Occipital lobe (tissue), 2 donors: Measurements from ENCODE around the gene DBNL. TPM values are rescaled to one million over a fixed set of nuclear protein-coding genes. Genes with fewer than 3 reads are reported as not detected.

ENCODE experiments used
- DNase-seq: peaks from one replicate; lab custom pipeline; 2025; lab: John Stamatoyannopoulos, UW
- total RNA-seq: library from RNA; depleted of rRNA; stranded (reverse); fragments of >200 nt; gene quantifications from one replicate; pipeline ENCODE4 v1.2.3, GENCODE V29; 2014

The DBNL gene
- total RNA-seq, 1 donor from 2014 or later = 52.3 TPM

DNA sequence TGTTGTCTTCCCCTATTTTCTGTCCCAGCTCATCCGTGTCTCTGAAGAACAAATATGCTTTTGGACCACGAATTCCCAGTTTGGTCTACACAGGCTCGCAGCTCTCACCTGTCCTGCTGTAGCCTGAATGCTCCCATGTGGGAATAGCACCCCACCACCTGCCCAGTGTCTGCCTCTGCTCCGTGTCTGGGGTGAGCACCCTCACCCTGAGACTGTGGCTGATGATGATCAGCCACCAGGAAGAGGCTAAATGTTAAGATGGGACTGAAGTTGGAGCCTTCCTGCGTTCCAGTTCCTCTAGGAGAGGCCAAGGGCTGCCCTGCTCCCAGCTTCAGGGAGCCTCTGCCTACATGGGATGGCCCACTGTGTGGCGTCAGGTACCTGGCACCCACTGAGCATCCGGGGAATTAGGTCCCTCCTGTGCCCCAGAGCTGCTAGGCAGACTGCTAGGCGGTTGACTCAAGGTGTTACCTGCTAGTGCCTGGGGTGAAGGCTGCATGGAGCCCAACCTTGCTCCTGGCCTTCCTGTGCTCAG lies 17.2 kb downstream of the DBNL start:
- DNase-seq = no peak

DNA sequence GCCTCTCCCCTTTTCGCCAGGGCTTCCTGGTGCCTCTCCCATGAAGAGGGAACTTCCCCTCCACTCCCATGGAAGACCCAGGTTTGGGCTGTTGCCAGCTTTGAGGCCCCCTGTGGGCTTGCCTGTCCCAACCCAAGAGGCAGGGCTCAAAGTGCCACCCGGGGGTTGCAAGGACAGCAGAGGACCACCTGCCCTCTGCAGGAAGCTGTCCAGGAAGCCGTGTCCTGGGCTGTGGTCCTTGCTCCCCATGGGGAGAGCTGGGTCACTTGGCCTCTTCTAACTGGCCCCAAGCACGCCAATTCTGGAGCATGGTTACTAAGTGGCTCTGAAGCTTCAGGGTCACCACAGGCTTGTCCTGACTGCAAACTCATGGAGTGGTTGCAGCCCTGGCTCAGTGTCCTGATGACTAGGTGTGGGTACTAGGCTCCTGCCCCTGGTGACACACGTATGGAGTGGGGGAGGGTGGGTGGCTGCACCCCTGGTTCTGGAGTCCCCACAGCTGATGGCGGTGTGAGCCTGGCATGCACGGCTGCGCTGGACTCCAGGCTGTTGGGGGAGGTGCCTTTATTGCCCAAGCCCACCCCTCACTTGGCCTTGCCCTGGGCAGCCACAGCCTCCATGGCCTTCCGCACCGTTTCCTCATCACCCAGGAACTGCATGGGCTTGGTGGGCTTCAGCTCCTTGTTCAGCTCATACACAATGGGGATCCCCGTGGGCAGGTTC lies 17.8 kb downstream of the DBNL start:
- no peak for DNase-seq

DNA sequence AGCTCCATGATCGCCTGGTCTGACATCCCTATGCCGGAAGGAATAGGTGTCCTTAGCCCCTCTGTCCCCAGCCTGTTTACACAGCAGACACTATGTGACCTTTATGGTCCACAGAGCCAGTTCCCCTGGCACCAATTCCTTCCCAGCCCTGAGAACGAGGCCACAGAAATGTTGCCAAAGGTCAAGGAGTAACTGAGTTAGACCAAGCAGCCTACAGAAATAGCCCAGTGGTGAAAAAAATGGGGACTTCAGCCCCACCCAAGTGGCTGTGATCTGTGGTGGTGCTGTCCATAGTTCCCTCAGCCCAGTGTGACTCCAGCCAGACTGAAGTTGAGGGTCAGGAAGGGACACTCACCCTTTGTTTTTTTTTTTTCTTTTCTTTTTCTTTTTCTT lies 18.4 kb downstream of the DBNL start:
- DNase-seq = no peak

DNA sequence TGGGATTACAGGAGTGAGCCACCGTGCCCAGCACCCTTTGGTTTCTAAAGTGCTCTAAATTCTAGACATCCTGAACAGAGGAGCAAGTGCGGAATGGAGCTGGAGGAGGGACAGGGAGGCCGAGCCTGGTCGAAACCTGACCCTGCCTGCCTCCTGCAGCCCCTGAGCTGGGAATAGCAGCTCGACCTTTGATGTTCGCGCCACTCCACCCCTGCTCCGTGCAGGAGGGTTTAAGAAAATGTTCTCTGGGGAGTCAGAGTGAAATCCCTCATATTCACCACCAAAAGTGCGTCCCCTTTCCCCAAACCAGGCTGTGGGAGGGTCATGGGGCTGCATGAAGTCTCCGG lies 19.0 kb downstream of the DBNL start:
- DNase-seq = no peak

DNA sequence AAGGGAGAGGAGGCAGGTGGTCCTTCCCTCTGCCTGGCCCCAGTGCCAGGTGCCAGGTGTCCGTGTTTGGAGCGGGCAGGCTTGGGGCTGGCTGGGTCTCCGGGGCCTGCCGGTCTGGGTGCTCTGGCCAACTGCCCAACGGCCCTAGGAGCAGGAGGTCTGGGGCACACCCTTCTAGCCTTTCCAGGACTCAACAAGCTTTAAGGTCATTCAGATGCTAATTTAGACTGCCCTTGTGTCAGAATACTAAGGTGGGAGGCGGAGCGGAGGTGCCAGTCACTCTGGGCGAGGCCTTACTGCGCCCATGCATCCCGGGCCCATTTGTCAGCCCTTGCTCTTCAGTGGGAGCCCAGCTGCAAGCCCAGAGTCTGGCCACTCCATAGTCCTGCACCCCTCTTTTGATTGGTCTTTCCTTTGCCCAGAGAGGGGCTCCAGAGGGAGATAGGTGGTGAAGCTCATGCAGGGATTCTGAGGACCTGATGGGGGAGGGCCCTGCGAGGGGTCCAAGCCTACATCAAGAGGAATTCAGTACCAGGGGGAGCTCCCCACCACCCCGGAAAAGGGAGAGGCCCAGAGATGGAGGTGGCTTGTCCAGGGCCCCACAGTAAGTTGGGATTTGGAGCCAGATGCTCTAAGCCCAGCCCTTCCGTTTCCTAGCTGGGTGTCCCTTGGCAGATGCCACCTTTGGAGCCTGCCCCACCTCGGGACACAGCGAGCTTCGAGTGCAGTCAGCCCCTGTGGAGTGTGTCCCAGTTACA lies 19.6 kb downstream of the DBNL start:
- no peak for DNase-seq

DNA sequence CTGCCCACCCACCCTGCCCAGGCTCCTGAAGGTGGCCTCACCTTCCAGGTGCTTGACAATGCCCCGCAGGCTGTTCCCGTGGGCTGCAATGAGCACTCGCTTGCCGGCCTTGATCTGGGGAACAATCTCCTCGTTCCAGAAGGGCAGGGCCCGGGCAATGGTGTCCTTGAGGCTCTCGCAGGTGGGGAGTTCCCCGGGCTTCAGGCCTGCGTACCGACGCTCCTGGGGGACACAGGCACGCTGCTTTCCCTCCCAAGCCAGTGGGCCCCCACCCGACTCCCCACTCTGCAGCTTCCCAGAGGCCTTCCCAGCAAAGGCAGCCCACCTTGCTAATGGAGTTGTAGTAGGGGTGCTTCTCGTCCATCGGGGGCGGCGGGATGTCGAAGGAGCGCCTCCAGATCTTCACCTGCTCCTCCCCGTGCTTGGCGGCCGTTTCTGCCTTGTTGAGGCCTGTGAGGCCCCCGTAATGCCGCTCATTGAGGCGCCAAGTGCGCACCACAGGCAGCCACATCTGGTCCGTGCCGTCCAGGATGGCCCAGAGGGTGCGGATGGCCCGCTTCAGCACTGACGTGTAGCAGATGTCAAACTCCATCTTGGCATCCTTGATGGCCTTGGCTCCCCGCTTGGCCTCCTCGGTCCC lies 20.4 kb downstream of the DBNL start:
- DNase-seq = no peak

DNA sequence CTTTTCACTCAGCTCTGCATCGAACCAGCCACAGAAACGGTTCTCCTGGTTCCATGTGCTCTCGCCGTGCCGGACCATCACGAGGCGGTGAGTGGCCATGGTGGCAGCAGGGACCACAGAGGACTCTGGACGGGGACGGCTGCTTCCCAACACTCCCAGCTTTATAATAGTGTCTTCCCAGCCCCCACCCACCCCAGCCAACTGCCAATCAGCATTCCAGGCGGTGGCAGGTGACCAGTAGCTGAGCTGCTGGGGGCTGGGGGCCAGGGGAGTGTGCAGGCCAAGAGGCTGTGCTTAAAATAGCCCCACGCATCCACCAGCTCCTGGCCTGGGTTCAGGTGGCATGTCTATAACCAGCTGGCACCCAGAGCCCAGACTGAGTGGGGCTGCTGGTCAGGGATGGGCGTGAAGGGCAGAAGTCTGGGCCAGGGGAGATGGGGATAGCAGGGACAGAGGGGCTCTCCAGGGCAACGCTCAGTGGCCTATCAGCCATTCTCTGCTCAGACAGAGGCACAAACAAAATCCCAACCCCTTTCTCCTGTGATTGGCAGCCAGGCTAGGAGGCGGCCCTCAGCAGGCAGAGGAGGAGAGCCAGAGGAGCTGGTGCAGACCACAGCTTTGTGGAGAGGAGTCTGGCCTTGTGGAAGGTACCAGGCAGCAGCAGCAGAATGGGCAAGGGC lies 21.1 kb downstream of the DBNL start, which contains the start of gene PGAM2:
PGAM2 (minus strand) TSS at position 137 of the 680 bp plus-strand sequence; CDS start at position 99, 38 bp downstream.
- no peak for DNase-seq

DNA sequence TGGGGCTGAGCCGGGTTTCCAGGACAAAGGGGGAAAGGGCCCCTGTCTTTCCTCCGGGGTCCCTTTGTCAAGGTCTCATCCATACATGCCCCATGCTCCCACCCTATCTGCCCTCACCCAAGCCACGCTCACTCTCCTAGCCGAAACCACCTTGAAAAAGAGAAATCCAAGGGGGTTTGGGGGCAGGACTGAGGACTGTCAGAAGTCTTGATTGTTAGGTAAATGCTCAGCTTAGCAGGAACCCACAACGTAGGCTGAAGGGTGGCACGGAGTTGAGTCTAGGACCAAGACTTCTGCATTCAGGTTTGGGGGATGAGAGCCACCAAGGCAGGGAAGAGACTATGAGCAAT lies 21.6 kb downstream of the DBNL start:
- DNase-seq = no peak

DNA sequence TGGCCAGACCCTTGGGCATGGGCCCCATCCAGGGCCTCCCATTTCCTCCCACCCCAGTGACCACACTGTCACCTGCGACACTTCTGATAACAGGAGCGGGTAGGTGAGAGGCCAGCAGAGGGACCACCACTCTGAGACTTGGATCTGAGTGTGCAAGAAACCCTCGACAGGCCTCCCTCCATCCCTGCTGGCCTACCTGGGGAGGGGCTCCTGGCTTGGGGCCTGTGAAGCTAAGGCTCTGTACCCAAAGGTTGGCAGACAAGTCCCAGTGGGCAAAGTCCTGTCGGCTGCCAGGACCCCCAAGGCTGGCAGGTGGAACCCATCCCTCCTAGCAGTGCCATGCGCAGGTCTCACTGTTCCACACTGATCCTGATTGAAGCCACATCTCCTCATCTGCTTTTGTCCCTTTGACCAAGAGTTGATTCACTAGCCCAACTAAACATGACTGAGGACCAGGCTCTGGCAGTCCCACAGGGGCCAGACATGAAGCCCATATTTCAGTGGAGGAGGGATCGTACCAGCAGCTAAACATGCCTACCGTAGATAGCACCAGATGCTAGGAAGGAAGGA lies 22.1 kb downstream of the DBNL start:
- no peak for DNase-seq

DNA sequence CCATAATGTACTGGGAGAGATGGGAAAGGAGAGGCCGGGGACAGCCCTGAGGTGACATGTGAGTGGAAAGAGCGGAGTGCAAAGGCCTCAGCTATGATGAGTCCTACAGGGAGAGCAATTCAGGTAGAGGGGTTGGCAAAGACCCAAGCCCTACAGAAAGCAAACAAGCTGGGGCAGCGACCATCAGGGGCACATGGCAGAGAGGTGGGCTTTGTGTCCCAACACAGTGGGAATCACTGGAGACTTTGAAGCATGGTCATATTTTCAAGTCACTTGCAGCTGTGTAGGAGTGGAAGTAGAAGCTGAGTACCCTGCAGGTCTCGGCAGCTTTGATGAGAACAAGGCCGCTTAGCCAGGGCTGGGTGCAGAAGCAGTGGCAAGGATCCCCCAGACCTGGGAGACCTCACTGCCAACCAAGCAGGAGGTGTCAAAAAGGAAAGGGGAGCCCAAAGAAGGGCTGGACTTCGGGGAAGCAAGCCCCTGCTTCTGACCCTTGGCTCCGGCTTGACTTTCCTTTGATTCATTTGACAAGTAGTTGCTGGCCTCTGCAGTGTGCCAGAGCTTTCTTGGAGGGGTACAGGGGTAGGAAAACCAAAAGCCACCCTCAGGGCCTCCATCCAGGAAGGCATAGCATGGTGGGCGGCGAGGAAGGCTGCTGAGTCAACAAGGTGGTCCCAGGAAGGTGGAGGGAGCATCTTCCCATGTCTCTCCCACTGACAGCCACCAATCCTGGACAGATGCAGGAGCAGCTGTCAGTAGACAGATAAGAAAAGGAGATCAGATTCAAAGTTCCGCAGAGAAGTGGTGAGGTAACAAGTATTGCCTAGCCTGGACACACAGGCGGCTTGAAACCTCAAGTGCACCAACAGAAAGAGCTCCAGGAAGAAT lies 22.8 kb downstream of the DBNL start:
- DNase-seq = no peak

DNA sequence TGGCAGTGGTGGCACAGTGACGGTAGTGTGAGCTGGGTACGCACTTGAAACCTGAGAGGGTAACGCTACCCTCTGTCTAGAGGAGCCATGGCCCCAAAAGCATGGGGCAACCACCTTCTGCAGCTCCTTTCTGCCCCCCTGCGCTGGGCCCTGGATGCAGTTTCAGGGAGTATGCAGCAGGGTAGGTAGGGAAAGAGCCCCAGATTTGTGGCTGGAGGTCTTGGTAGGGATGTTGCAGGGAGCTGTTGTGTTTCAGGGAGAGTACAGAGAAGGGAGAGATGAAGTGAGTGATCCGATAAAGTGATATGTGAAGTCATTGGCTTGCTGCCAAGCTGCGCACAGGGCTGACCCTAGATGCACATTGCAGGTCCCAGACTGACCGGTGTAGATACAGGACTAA lies 23.6 kb downstream of the DBNL start:
- DNase-seq = no peak

DNA sequence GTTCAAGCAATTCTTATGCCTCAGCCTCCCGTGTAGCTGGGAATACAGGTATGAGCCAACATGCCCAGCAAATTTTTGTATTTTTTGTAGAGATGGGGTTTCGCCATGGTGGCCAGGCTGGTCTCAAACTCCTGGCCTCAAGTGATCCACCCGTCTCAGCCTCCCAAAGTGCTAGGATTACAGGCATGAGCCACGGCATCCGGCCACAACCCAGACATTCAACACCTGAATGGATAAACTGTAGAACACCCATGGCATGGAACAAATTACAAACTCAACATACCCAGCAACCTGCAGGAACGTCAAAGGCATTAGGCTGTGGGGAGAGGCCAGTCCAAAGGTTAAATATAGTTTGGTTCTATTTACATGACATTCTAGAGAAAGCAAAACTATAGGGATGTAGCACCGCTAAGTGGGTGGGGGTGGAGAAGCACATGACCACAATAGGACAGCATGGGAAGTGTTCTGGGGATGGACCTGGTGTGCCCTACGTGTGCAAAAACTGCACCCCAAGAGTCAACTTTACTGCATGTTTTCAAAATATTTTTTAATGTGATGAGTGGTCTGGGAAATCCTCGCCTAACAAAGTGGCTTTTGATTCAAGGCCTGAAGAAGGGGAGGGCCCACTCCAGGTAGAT lies 27.3 kb downstream of the DBNL start:
- DNase-seq = no peak

DNA sequence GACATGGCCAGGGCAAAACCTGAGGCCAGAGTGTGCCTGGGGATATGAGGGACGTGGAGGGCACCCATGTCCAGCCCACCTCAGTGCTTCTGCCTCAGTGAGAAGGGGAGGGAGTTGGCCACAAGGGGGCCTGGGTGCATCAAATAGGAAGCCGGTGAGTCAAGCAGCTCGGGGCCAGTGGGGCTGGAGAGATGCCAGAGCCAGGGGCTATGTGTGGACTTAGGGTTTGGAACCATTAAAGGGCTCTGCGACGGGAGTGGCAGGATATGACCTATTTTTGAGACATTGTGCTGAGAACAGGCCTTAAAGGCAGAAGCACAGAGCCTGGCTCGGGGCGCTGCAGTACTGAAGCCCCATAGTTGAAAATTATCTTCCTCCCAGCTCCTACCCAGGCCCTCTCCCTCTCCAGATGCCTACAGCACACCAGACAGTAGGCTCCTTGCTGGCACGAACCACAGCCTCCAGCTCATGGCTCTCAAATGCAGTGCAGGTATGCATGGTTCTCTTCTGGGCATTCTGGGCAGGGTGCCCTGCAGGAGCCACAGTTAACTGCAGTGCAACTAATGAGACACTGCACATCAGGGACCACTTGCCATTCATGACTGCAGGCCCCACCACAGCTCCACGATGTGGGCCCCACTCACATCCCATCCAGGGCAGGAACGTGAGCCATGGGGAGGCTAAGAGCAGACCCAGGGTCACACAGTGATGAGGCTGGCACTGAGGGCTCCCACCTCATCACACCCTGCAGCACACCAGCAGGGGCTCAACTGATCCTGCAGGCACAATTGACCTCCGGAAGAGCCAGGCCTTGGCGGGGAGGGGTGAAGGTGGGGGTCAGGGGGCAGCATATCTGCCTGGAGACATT lies 28.1 kb downstream of the DBNL start:
- peak; percentile 20 for DNase-seq

DNA sequence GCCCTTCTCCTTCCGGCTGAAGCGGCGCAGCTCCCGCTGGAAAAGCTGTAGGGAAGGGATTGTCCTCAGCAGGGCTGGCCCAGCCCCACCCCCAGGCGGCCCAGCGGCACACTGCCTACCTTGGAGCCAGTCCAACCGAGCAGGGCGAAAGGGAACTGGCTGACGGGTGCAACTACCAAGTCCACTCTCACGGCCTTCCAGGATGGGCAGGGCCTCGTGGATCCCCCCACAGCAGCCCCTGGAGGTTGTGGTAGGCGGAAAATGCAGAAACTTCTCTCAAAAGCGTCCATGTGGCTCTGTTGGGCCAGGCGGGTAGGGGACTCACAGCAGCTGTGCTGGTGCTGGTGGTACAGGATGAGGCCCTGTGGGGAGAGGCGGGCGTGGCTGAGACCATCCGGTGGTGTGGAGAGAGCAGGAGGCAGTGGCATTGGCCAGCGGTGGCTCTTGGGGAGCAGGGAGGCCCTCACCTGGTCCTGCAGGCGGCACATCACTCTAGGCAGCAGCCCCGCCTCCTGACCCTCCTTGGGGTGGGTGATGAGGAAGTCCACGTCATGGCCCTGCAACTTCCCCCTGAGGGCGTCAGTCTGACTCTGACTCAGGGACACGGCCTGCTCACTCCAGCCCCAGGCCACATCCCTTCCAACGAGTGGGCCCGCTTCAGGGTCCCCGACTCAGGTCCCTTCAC lies 29.3 kb downstream of the DBNL start:
- DNase-seq = peak; percentile 60

DNA sequence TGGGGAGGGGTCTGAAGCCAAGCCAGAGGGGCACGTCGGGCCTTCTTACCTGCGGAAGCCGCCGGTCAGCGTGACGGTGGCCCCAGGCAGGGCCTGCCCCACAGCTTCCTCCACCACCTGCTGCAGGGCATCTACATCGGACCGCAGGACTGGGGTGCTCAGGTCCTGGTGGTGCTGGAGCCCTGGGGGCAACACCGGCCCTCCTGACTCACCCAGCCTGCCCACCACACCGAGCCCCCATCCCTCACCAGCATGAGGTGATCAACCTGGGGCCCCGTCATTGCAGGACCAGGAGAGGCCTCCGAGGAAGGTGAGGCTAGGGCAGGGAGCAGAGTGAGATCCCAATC lies 29.8 kb downstream of the DBNL start:
- DNase-seq = no peak

DNA sequence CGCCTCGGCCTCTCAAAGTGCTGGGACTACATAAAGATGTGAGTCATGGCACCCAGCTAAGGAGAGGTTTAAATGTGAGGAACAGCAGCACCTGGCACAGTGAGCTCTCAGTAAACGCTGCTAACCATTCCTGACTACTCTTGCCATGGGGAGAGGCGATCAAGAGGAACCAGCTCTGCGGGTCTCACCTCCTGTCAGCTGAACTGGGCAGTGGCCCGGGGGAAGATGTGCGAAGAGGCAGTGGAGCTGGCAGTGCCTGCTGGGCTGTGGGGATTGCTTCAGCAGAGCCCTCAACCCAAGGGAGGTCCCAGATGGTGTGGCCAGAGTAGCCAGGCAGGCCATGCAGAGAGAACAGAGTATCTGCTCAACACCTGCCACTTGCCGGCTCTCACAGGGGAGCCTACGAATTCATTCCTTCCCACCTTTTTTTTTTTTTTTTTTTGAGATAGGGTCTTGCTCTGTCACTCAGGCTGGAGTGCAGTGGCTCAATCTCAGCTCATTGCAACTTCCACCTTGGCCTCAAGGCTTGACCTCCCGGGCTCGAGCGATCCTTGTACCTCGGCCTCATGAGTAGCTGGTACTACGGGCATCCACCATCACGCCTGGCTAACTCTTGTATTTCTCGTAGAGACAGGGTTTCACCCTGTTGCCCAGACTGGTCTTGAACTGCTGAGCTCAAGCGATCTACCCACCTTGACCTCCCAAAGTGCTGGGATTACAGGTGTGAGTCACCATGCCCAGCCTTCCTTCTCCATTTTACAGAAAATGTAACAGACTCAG lies 31.0 kb downstream of the DBNL start:
- DNase-seq = no peak

DNA sequence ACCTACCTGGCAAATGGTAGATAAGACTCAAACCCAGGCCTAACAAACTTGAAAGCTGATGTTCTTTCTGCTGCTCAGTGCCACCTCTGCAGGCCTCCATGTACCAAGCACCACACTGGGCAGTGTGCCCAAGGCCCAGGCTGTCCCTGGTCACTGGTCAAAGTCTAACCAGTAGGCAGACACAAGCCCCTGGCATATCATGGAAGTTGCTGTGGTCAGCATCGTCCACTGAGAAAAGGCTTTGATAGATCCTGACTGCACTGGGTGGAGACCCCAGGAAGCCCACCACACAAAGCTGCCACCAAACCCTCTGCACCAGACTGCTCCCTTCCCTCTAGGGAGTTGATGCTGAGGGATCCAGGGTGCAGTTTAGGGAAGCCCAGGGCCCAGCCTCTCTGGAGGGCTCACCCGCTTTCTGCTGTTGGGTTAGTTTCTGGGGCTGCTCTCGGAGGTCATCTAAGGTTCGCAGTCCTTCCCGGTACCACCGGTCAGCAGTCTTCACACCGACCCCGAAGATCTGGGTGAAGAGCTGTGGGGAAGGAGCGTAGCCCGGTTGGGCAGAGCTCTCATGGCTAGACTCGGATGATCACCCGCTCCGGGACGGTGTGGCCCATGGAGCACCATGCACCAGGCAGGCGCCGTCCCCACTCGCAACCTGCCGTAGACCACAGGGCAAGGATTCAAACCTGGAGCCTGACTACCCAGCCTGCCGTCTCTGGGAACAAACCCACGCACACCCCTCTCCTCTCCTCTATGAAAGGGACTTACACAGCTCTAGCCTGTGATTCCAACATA lies 31.8 kb downstream of the DBNL start:
- no peak for DNase-seq
